GM19099 (cell line): ENCODE measurements around the gene DDAH1.

ENCODE experiments used
- POLR2A ChIP-seq: IDR thresholded peaks from 3 replicates; pipeline ENCODE4 v1.6.1; 2011; ENCODE audit warnings: low read depth; ENCODE audit not compliant: insufficient read length; ENCODE audit errors: extremely low read depth

DDAH1 gene

DNA sequence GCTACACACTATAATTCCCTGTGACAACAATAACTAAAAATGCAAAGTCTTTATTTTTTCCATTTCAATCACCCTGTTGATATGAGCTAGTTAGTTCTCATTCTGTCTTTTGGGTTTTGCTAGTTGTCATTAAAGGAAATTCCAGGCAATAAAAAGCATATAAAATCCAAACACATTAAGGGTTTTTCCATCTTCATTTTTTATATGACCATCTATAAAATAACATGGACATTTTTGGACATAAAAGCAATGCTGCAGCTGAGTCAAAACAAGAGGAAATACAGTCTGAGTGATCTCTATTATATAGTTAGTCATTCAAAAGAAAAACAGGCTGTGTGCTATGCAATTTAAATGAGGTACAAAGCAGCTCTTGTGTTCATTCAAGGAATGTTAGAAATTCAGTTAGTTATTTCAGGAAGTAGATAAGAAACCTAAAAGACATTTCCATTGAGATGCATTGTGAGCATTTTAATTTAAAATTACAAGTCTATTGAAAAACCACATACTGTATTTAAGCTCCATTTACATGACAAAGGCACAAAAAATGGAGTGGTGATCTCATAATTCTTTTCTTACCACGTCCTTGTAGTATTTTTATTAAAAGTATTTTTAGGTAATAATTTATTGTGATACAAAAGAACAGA, 121.2 kb downstream of the DDAH1 start:
- TF ChIP-seq POLR2A, result no peak

DNA sequence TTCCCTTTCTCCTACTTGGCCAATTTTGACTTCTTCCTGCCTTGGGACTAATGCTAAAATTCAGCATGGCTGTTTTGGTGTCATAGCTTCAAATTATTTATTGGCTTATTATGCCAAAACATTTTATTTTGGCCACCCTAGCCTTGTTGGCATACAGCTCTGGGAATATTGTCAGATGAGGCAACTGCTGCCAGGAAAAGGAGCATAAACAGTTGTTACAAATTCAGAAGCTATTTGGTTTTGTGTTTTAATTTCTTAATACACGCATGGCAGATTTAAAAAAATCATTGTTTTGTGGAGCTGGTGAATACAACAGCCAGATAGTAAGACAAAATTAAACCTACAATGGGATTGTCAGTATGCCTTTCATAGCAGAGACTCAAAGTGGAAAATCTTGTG, 121.7 kb downstream of the DDAH1 start:
- TF ChIP-seq POLR2A, result no peak

DNA sequence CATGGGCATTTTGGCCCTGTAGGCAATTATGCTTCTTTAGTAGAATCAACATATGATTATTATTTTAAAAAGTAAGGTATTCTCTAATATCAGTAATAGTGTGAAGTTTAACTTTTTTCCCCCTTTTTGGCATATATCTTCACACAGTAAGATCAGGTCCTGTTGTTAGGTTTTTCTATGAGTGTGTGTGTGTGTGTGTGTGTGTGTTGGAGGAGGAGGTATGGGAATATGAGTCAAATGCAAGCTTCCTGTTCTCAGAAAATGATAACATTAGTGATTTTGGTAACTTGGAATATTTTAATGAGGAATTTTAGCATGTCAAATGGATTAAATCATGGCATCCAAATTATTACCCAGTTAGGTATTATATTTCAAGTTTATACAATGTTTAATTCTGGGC, 122.8 kb downstream of the DDAH1 start:
- TF ChIP-seq POLR2A, result no peak

DNA sequence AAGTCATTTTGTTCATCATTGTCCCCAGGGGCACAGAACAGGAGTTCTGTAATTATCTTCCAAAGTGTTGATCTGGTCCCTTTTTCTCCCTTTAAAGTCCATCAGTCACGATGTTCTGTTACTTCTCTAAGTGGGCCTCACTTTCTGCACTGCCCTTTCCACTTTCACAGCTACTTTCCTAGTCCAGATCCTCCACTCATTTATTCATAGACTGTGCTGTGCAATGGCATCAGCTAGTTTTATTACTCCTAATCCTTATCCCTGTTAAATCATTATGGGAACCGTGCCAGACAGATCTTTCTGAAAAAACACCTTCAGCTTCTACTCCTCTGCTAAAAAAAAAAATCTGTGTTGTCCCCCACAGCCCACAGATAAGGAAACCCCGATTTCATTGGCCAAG, 124.5 kb downstream of the DDAH1 start:
- no peak for TF ChIP-seq POLR2A

DNA sequence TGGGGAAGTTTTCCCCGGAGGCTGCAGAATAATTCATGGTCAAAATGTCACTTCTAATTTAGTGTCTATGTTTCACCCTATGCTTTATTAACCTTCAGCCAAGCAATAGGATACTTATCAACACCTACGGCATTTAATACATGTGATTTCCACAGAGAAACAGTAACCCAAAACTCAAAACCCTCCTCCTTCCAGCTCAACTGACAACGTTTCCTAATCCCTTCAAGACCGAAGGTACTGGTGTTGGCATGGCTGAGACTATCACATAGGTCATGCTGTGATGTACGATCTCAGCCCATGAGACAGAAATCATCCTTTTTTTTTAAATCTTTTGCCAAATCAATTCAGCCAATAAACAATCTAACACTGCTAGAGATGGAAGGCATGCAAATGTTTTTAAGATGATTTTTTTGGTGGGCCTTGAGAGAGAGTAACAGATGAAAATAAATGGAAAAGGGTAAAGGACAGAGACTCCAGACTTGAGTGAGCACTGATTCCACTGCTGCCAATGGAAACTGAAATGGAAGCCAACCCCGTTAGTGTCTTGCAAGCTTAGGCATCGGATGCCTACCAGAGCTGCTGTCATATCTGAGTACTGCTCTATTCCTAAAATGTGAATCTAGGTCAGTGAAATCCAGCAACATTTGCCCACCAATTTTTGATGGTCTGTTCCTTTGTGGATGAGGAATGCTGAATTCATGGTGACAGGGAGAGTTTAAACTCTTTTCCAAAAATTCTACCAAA, 125.1 kb downstream of the DDAH1 start:
- TF ChIP-seq POLR2A, result no peak

DNA sequence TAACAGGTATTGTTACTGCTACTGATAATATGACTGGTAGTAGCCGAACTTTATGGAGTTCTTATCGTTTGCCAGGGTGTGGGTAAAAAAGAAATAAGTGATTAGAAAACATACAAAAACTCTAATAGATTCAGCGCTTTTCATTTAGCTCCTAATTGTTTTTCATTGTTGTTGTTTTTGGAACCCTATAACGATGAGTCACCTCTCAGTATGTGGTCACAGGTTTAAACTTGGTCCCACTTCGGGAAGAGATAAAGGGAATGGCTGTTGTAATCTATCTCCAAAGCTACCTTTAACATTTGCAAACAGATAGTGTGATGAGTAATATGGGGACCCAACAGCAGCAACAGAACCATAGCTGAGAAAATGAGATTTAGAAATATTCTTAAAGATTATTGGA, 125.9 kb downstream of the DDAH1 start:
- TF ChIP-seq POLR2A, result no peak

DNA sequence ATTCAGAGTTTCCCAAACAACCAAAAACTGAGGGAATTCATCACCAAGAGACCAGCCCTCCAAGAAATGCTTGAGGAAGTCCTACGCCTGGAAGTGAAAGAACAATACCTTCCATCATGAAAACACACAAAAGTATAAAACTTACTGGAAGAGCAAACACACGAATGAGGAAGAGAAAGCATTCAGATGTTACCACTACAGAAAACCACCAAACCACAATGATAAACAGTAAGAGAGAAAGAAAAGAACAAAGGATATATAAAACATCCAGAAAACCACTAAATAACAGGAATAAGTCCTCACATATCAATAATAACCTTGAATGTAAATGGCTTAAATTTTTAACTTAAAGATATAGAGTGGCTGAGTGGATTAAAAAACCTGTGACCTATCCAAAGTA, 130.0 kb downstream of the DDAH1 start:
- TF ChIP-seq POLR2A, result no peak

DNA sequence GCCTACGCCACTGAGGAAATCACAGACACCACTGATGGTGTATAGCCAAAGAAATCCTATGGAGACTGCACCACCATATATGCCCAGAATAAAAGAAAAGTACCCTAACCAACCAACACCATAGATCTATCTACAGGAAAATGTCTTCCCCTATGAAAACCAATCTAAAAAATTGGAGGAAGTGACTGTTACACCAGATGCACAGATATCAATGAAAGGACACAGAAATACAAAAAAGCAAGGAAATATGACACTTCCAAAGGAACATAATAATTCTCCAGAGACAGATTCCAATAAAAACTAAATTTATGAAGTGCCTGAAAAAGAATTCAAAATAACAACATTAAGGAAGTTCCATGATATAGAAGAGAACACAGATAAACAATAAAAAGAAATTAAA, 131.8 kb downstream of the DDAH1 start:
- no peak for TF ChIP-seq POLR2A

DNA sequence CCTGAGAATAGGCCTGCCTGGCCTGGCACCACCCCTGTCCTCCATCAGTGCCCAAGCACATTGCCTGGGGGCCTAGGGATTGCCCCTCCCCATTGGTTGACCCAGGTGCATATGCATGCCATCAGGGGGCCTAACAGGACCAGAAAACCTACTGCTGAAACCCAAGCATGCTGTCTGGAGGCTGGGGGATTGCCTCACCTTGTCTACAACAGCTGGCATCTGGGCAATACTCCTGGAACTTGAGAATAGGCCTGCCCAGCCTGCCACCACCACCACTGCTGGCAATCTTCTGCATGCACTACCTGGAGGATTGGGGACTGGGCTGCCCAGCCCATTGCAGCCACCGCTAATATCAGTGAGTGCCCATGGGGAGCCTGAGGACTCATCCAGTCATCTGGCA, 132.4 kb downstream of the DDAH1 start:
- no peak for TF ChIP-seq POLR2A

DNA sequence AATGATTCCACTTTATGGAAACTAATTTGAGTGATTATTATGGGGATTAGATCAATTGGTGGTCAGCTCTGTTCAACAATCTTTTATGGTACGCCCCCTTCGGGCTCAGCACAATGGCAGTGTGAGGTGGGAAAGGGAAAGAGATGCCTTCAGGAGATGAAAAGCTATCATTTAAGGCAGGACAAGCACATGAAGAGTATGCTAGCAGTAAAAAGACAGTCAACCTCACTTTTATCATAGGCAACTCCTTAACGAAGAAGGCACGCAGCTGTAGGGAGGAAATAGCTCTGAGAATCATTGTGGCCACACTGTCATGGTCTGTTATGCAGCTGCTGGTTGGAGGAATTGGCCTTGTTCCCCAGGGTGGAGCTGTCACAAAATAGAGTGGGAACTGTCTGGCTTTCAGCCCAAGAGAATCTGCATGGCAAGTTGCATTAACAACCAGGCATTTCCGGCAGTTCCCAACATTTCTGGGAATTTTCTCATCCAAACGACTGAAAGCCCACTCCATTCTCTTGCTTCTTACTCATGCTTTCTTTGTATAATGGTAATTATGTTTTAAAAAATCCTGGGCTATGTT, 134.2 kb downstream of the DDAH1 start:
- TF ChIP-seq POLR2A, result no peak

DNA sequence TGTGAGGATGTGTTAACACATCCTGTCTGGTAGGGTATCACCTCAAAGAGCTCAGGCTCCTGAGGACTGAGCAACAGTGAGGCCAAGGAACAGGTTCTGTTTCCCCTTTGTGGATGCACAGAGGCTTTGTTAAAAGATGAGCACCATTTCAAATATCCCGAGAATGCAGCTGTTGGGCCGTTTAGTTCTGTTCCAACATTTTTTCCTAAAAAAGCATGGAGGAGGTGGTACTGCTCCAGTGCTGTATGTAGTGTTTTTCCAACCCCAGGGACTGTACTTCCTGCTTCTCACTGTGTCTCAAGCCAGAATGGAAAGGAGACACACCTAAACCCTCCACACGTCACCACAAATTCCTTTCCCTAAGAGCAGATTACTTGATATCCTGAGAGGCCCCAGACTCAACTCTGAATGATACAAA, 134.7 kb downstream of the DDAH1 start:
- no peak for TF ChIP-seq POLR2A

DNA sequence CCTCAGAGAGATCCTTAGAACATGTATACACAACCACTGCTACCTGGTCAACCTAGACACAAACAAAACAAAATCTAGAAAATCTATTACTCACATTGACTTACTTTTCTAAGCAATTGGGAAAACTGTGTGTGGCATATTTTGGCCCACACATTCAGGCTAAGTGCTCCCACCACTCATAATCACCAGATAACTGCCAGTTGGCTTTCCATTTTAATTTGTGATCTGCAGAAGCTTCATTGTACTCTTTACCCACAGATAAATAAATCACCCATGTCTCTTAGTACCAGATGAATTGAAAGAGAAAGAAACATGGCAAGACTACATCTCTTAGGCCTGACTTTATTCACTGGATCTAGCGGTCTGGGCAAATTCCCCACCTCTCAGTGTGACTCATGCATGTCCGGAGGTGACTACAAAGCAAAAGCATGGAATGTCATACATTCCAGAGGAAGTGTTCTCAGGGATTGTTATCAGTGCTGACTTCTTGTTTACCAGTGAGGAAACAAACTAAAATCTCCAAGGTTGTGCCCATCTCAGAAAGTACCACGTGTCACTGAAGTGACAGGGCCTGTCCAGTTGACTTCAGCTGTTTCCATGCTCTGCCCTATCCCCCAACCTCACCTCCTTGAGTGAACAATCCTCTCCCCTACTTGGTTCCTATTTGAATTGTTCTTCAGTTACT, 136.1 kb downstream of the DDAH1 start:
- TF ChIP-seq POLR2A, result no peak

DNA sequence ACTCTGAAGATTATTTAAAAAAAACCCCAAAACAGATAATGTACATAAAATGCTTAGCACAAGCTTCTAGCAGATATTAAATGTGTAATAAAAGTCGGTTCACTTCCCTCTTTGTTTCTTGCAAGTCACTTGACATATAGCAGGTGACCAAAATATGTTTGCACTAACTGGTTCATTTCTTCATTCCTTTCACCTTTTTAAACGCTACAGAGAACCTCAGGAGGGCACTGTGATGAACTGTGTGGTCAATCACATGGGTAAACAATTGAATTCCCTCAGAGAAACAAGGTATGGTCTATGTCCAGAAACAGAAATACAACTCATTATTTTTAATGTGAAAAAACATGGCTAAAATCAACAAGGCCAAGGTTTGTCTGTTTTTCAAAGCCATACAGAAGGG, 137.2 kb downstream of the DDAH1 start:
- no peak for TF ChIP-seq POLR2A

DNA sequence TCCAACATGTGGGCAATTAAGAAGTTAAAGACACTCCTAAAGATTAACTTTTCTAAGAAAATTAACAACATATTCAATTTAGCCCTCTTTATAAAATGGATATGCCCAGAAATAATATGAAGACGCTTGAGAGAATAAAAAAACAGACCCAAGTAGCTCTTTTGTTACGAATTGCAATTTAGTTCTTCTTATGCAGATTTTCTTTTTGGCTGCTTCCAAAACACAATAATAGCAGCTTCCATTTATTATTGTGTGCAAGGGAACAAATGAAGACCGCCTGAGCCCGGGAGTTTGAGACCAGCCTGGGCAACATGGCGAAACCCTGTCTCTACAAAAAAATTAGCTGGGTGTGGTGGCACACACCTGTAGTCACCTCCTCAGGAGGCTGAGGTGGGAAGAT, 138.1 kb downstream of the DDAH1 start:
- TF ChIP-seq POLR2A, result no peak

DNA sequence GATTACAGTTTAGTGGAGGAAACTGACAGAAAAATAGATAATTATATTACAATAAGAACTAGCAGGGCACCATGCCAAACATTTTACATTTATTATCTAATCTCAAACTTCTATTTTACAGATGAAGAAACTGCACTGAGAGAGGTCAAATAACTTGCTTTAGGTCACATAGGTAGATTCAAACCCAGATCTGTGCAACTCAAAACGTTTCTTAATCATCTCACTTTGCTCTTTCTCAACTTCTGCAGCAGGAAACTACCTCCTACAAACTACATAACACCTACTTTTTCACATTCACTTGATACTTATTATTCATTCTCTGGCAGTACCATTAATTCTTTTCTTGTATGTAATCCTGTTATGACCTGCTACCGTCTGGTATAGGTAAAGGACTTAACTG, 138.6 kb downstream of the DDAH1 start:
- no peak for TF ChIP-seq POLR2A

DNA sequence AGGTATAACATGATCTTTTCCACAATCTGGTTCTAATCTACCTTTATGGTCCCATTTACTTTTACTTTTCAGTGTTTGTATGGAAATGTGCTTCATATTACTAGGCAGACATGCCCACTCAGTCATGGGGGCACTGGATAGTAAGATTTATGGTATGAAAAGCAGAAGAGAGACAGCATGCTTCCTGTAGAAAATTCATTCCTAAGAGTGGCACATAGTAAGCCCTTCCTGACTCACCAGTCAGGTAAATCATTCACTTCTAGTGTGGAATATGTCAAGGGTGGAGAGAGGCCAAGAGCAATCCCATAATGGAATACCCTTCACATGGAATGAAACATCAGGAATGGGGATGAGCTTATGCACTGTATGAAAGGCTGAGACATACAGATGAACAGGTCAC, 139.0 kb downstream of the DDAH1 start:
- TF ChIP-seq POLR2A, result no peak
